ENCODE measurements around the gene FBXW11.

Gene FBXW11

GRCh38 chr5:172006321-172007174 lies at the start of gene FBXW11:
TSS of gene FBXW11 (minus strand) at chr5:172006638. CDS start at chr5:172006502, 136 bp downstream.
- TF ChIP-seq EZH2phosphoT487 (IDR thresholded peaks at IDR 0.05; ENCODE audit: borderline replicate concordance), result no peak
- no peak for TF ChIP-seq CTCF (conservative IDR thresholded peaks at IDR 0.05; ENCODE audit: low read length)
- H3K4me3 ChIP-seq (ENCODE audit: low read length, poor library complexity, severe bottlenecking), result peak within 1 kb of the TSS; percentile 78
- H2AFZ ChIP-seq (ENCODE audit: low read length), result peak within 1 kb of the TSS; percentile 93
- no peaks in the 10 kb centered on the region for H3K9me2 ChIP-seq (replicated peaks; ENCODE audit: low read depth, low read length)
- H3K79me2 ChIP-seq (ENCODE audit: insufficient read depth, low read length), result peaks cover 50% of the 10 kb centered on the region
- no peaks in the 10 kb centered on the region for H3K36me3 ChIP-seq (ENCODE audit: insufficient read depth, low read length)
- no peaks in the 10 kb centered on the region for H3K27me3 ChIP-seq (ENCODE audit: insufficient read depth, low read length, poor library complexity, severe bottlenecking)
- peaks cover 17% of the 10 kb centered on the region for H3K4me1 ChIP-seq (ENCODE audit: insufficient read depth, low read length, poor library complexity, severe bottlenecking)
- H3K9ac ChIP-seq (ENCODE audit: low read depth, low read length, poor library complexity, severe bottlenecking), result peak within 1 kb of the TSS; percentile 78
- peak within 1 kb of the TSS; percentile 93 for H3K4me2 ChIP-seq (ENCODE audit: low read depth, low read length, poor library complexity, severe bottlenecking)
- no peaks in the 10 kb centered on the region for H3F3A ChIP-seq (ENCODE audit: low read depth)
- H3K9me3 ChIP-seq (ENCODE audit: insufficient read depth, low read depth, low read length), result no peaks in the 10 kb centered on the region
- peaks cover 26% of the 10 kb centered on the region for H4K20me1 ChIP-seq (ENCODE audit: insufficient read depth, low read length, poor library complexity, severe bottlenecking)

GRCh38 chr5:172055996-172056395 lies 49.6 kb upstream of the FBXW11 start:
- H3K4me1 ChIP-seq (ENCODE audit: insufficient read depth, low read length, poor library complexity, severe bottlenecking), result no peaks in the 10 kb centered on the region
- peaks cover 57% of the 10 kb centered on the region; the same call in 1 of the 2 replicates for H3K36me3 ChIP-seq (ENCODE audit: insufficient read depth, low read length)
- H3K27me3 ChIP-seq (ENCODE audit: insufficient read depth, low read length, poor library complexity, severe bottlenecking), result no peaks in the 10 kb centered on the region
- H3F3A ChIP-seq (ENCODE audit: low read depth), result no peaks in the 10 kb centered on the region
- H3K79me2 ChIP-seq (ENCODE audit: insufficient read depth, low read length), result no peaks in the 10 kb centered on the region
- no peak overlapping the region for H2AFZ ChIP-seq (ENCODE audit: low read length)
- no peak overlapping the region for H3K4me2 ChIP-seq (ENCODE audit: low read depth, low read length, poor library complexity, severe bottlenecking)
- no peaks in the 10 kb centered on the region for H4K20me1 ChIP-seq (ENCODE audit: insufficient read depth, low read length, poor library complexity, severe bottlenecking)
- no peaks in the 10 kb centered on the region for H3K9me3 ChIP-seq (ENCODE audit: insufficient read depth, low read depth, low read length)
- H3K9ac ChIP-seq (ENCODE audit: low read depth, low read length, poor library complexity, severe bottlenecking), result no peak overlapping the region
- no peaks in the 10 kb centered on the region for H3K9me2 ChIP-seq (replicated peaks; ENCODE audit: low read depth, low read length)
- H3K4me3 ChIP-seq (ENCODE audit: low read length, poor library complexity, severe bottlenecking), result no peak overlapping the region
- TF ChIP-seq CTCF (conservative IDR thresholded peaks at IDR 0.05; ENCODE audit: low read length) (no peak), EZH2phosphoT487 (IDR thresholded peaks at IDR 0.05; ENCODE audit: borderline replicate concordance) (no peak)

- peaks cover 54% of the 10 kb centered on the region; the same call in 1 of the 2 replicates for H3K36me3 ChIP-seq (ENCODE audit: insufficient read depth, low read length)
- TF ChIP-seq EZH2phosphoT487 (IDR thresholded peaks at IDR 0.05; ENCODE audit: borderline replicate concordance), result no peak
- no peak overlapping the region for H2AFZ ChIP-seq (ENCODE audit: low read length)
These were observed 49.0 kb upstream of the FBXW11 start for GRCh38 chr5:172055421-172055820.

More at GRCh38 chr5:172055421-172055820, 49.0 kb upstream of the FBXW11 start:
- no peaks in the 10 kb centered on the region for H3F3A ChIP-seq (ENCODE audit: low read depth)
- no peaks in the 10 kb centered on the region for H3K9me2 ChIP-seq (replicated peaks; ENCODE audit: low read depth, low read length)
- no peak overlapping the region for H3K4me2 ChIP-seq (ENCODE audit: low read depth, low read length, poor library complexity, severe bottlenecking)
- H3K79me2 ChIP-seq (ENCODE audit: insufficient read depth, low read length), result no peaks in the 10 kb centered on the region
- H3K9me3 ChIP-seq (ENCODE audit: insufficient read depth, low read depth, low read length), result no peaks in the 10 kb centered on the region
- H3K4me1 ChIP-seq (ENCODE audit: insufficient read depth, low read length, poor library complexity, severe bottlenecking), result no peaks in the 10 kb centered on the region
- H3K9ac ChIP-seq (ENCODE audit: low read depth, low read length, poor library complexity, severe bottlenecking), result no peak overlapping the region
- no peaks in the 10 kb centered on the region for H3K27me3 ChIP-seq (ENCODE audit: insufficient read depth, low read length, poor library complexity, severe bottlenecking)
- H3K4me3 ChIP-seq (ENCODE audit: low read length, poor library complexity, severe bottlenecking), result no peak overlapping the region
- H4K20me1 ChIP-seq (ENCODE audit: insufficient read depth, low read length, poor library complexity, severe bottlenecking), result no peaks in the 10 kb centered on the region

Data from Loucy (cell line).